ENCODE data around the gene TSKS.

Gene TSKS

GRCh38 chr19:49692147-49692506 is 71.0 kb downstream of the TSKS start:
- Mint-ChIP-seq H3K36me3 (ENCODE audit: low read depth) (peaks cover 14% of the 10 kb centered on the region), H3K9me3 (no peaks in the 10 kb centered on the region), H3K4me3 (peak overlapping the region; percentile 83 to 87 (median 85)), H3K27ac (peak overlapping the region in 2 of 3 experiments; percentile 32 to 89), H3K4me1 (peaks cover 37% of the 10 kb centered on the region), H3K27me3 (ENCODE audit: low read depth) (no peaks in the 10 kb centered on the region)
- no peak for TF ChIP-seq CTCF (IDR thresholded peaks at IDR 0.05; ENCODE audit: unreplicated experiment in 3 of 3)

GRCh38 chr19:49691243-49692146 is 71.6 kb downstream of the TSKS start:
- Mint-ChIP-seq H3K4me3 (peak overlapping the region; percentile 83 to 87 (median 85)), H3K36me3 (ENCODE audit: low read depth) (peaks cover 12% of the 10 kb centered on the region), H3K9me3 (no peaks in the 10 kb centered on the region), H3K27me3 (ENCODE audit: low read depth) (no peaks in the 10 kb centered on the region), H3K4me1 (peaks cover 37% of the 10 kb centered on the region), H3K27ac (peak overlapping the region; percentile 82 to 91 (median 89))
- no peak for TF ChIP-seq CTCF (IDR thresholded peaks at IDR 0.05; ENCODE audit: unreplicated experiment in 3 of 3)

GRCh38 chr19:49690656-49691242 is 72.4 kb downstream of the TSKS start, which contains the start of gene CPT1C:
CPT1C (plus strand) TSS chr19:49691116; CDS start chr19:49692253, 1,137 bp downstream.
- peaks cover 37% of the 10 kb centered on the region for H3K4me1 Mint-ChIP-seq
- TF ChIP-seq CTCF (IDR thresholded peaks at IDR 0.05; ENCODE audit: unreplicated experiment in 3 of 3) = no peak
- peak within 1 kb of the TSS; percentile 82 to 91 (median 89) for H3K27ac Mint-ChIP-seq
- peaks cover 15% of the 10 kb centered on the region for H3K36me3 Mint-ChIP-seq (ENCODE audit: low read depth)
- no peaks in the 10 kb centered on the region for H3K9me3 Mint-ChIP-seq
- peak within 1 kb of the TSS; percentile 83 to 87 (median 85) for H3K4me3 Mint-ChIP-seq
- no peaks in the 10 kb centered on the region for H3K27me3 Mint-ChIP-seq (ENCODE audit: low read depth)

GRCh38 chr19:49690079-49690655 is 72.9 kb downstream of the TSKS start:
- Mint-ChIP-seq H3K27me3 (ENCODE audit: low read depth) (no peaks in the 10 kb centered on the region), H3K4me3 (peak overlapping the region; percentile 83 to 87 (median 85)), H3K9me3 (no peaks in the 10 kb centered on the region), H3K36me3 (ENCODE audit: low read depth) (peaks cover 21% of the 10 kb centered on the region), H3K4me1 (peaks cover 38% of the 10 kb centered on the region), H3K27ac (peak overlapping the region; percentile 82 to 91 (median 89))
- peak in 1 of 3 experiments; percentile 19 for TF ChIP-seq CTCF (IDR thresholded peaks at IDR 0.05; ENCODE audit: unreplicated experiment in 3 of 3)

All from nephron (organoid).